HepG2 (cell line): ENCODE measurements around the gene KLHL17. TPM values are rescaled to one million over a fixed set of nuclear protein-coding genes. Genes with fewer than 3 reads are reported as not detected.

Source experiments
- ATM ChIP-seq: fragments of 450-650 bp; IDR thresholded peaks from 2 replicates; pipeline ENCODE4 v1.7.1; 2017; ENCODE audit warnings: mild to moderate bottlenecking, borderline replicate concordance
- GMEB1 ChIP-seq: sonication (generic); formaldehyde crosslinking; IDR thresholded peaks from 2 replicates; pipeline ENCODE4 v1.5.1; 2020; ENCODE audit warnings: missing genetic modification reagents, mild to moderate bottlenecking, borderline replicate concordance
- HIVEP1 ChIP-seq: sonication (generic); formaldehyde crosslinking; IDR thresholded peaks from 2 replicates; pipeline ENCODE4 v1.4.0; 2020; ENCODE audit warnings: mild to moderate bottlenecking, missing genetic modification reagents
- HNF1B ChIP-seq: sonication (generic); formaldehyde crosslinking; IDR thresholded peaks from 2 replicates; pipeline ENCODE4 v1.5.1; 2020; ENCODE audit warnings: mild to moderate bottlenecking, moderate library complexity, missing genetic modification reagents
- HOXD1 ChIP-seq: sonication (generic); formaldehyde crosslinking; IDR thresholded peaks from 2 replicates; pipeline ENCODE4 v1.5.0; 2020; ENCODE audit warnings: missing genetic modification reagents
- IRF2 ChIP-seq: IDR thresholded peaks from 2 replicates; pipeline ENCODE4 v1.6.1; 2018; ENCODE audit warnings: missing genetic modification reagents, missing compliant biosample characterization
- NFAT5 ChIP-seq: sonication (generic); formaldehyde crosslinking; IDR thresholded peaks from 2 replicates; pipeline ENCODE4 v1.4.0; 2020; ENCODE audit warnings: missing genetic modification reagents
- NFE2L1 ChIP-seq: sonication (generic); formaldehyde crosslinking; IDR thresholded peaks from 2 replicates; pipeline ENCODE4 v1.4.0; 2020; ENCODE audit warnings: missing genetic modification reagents, mild to moderate bottlenecking, borderline replicate concordance
- NFKB2 ChIP-seq: sonication (generic); formaldehyde crosslinking; IDR thresholded peaks from 2 replicates; pipeline ENCODE4 v1.4.0; 2020; ENCODE audit warnings: missing genetic modification reagents, borderline replicate concordance
- RFX3 ChIP-seq: IDR thresholded peaks from 2 replicates; pipeline ENCODE4 v1.6.1; 2016; ENCODE audit warnings: missing biosample characterization, missing genetic modification reagents
- YY1 ChIP-seq: IDR thresholded peaks from 2 replicates; pipeline ENCODE4 v1.6.1; 2011; ENCODE audit warnings: low read length, low read depth, moderate library complexity, mild to moderate bottlenecking; ENCODE audit not compliant: insufficient read depth, insufficient replicate concordance
- ZFP1 ChIP-seq: IDR thresholded peaks from 2 replicates; pipeline ENCODE4 v1.6.1; 2016
- ZNF3 ChIP-seq: IDR thresholded peaks from 2 replicates; pipeline ENCODE4 v1.7.0; 2017; ENCODE audit warnings: inconsistent platforms
- ZNF556 ChIP-seq: sonication (generic); formaldehyde crosslinking; IDR thresholded peaks from 2 replicates; pipeline ENCODE4 v1.4.0; 2020; ENCODE audit warnings: mild to moderate bottlenecking, missing genetic modification reagents, borderline replicate concordance
- ZNF687 ChIP-seq: sonication (generic); formaldehyde crosslinking; IDR thresholded peaks from 2 replicates; pipeline ENCODE4 v1.5.1; 2020; ENCODE audit warnings: mild to moderate bottlenecking, missing genetic modification reagents, moderate library complexity
- polyA plus RNA-seq, 8 experiments: library from polyadenylated mRNA; depleted of rRNA in 3 of 8; stranded (reverse) in 7 of 8; unstranded in 1 of 8; fragments of >200 nt; fragmentation: Illumina TruSeq in 4 of 8; extraction: Trizol in 4 of 8; gene quantifications; 2 replicates each; pipeline versions ENCODE4 v1.2.1 to v1.2.3, GENCODE V29; 2011 to 2016; ENCODE audit warnings: low read depth in 4 of 8, missing spikeins in 1 of 8, mixed read lengths in 1 of 8; ENCODE audit not compliant: insufficient read depth in 1 of 8
- total RNA-seq, 5 experiments: library from RNA; depleted of rRNA; stranded (reverse); fragments of >200 nt; fragmentation: Illumina TruSeq; extraction: Trizol; gene quantifications; 2 replicates each; pipeline ENCODE4 v1.2.3, GENCODE V29; 2016; ENCODE audit warnings: low read depth in 1 of 5

The KLHL17 gene
- total and polyA plus RNA-seq, 2 of the 13 experiments (the other 11 are each of a cell fraction or from before 2014, with no cell fraction given), result 9.3 to 24.7 TPM

- TF ChIP-seq NFAT5 (peak; percentile 58; the same call in 1 of the 2 replicates), ATM (no peak), YY1 (peak; percentile 94), ZNF3 (no peak), IRF2 (CRISPR knock-in tag) (peak; percentile 67; the same call in 1 of the 2 replicates), HOXD1 (CRISPR knock-in tag) (no peak), HIVEP1 (CRISPR knock-in tag) (peak; percentile 51), ZNF687 (peak; percentile 81), ZNF556 (0 out of 2 replicates have a peak, but pooled peaks have one; percentile 18), NFKB2 (CRISPR knock-in tag) (peak; percentile 81; the same call in 1 of the 2 replicates), NFE2L1 (CRISPR knock-in tag) (no peak), GMEB1 (CRISPR knock-in tag) (peak; percentile 80; the same call in 1 of the 2 replicates), ZFP1 (CRISPR knock-in tag) (no peak), RFX3 (CRISPR knock-in tag) (peak; percentile 32; the same call in 1 of the 2 replicates), HNF1B (CRISPR knock-in tag) (peak; percentile 65; the same call in 1 of the 2 replicates)
Measured at GRCh38 chr1:958823-959730, 1.3 kb upstream of the KLHL17 start, which contains the start of gene NOC2L (continued).
